T-helper 22 cell (primary cell): Measurements from ENCODE around the gene SCN4A.
"Not testable (repeated sequence)": the region's sequence is repeated elsewhere in the genome, so short reads cannot be mapped to it uniquely, and the experiment has no call there.

Experiments used
- DNase-seq: peaks from one replicate; pipeline ENCODE4 v3.0.0-alpha.2; 2020; ENCODE audit warnings: low read depth

SCN4A gene

DNA sequence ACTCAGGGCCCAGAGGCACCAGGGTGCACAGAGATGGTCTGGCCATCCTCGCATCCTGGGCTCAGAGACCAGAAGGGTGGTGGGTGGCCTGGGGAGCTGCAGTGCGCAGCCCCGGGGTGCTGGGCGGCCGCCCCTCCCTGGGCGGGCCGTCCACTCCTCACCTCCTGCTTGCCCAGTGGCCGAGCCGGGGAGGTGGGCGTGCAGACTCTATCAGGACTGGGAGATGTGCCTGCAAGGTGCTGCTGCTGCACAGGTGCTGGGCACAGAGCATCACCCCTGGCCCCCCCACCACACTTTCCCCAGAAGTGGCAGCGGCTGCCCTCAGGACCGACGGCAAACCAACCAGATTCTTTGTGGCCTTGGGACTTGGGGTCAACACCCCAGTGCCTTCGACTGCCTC lies at the start of gene SCN4A:
SCN4A (minus strand) TSS at position 123 of the 400 bp plus-strand sequence; CDS start at position 46, 77 bp downstream.
- no peak for DNase-seq

DNA sequence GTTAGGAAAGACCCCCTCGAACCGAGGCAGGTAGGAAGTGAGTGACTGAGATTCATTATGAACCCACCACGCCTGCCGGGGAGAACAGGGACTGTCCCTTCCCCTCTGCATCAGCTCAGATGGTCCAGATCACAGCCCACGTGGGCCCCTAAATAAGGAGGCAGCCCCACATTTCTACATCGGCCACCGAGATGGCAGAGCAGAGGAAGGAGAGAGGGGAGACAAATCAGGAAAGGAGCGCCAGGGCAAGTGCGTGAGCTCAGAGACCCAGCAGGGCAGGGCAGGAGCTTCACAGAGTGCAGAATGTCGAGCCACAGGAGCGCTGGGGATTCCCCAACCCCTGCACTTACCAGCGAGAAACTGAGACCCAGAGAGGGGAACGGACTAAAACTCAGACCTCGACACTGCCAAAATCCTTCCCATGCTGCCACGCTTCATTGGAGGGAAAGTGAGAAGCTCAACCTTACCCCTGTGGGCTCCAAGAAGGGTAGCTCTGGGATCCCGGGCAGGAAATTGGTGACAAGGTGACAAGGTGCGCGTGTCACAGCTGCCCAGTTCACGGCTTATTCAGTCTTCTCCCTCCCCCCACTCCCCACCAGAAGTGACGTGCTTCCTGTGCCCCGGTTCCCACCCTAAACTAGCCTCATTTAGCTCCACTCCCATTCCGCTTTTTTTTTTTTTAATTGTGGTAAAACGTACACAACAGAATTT lies 47.5 kb upstream of the SCN4A start, which contains the start of gene ICAM2:
ICAM2 (minus strand) TSS at position 578 of the 711 bp plus-strand sequence. CDS start 13,942 bp downstream, outside the sequence.
- peak; percentile 95 for DNase-seq

DNA sequence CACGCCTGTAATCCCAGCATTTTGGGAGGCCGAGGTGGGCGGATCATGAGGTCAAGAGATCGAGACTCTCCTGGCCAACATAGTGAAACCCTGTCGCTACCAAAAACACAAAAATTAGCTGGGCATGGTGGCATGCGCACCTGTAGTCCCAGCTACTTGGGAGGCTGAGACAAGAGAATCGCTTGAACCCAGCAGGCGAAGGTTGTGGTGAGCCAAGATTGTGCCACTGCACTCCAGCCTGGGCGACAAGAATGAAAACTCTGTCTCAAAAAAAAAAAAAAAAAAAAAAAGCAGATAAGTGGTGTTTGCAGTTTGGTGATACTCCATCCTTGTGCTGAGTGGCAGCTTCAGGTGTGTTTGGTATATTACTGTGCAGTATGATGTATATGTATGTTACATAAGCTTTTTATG lies 46.8 kb upstream of the SCN4A start:
- not testable (repeated sequence) for DNase-seq

DNA sequence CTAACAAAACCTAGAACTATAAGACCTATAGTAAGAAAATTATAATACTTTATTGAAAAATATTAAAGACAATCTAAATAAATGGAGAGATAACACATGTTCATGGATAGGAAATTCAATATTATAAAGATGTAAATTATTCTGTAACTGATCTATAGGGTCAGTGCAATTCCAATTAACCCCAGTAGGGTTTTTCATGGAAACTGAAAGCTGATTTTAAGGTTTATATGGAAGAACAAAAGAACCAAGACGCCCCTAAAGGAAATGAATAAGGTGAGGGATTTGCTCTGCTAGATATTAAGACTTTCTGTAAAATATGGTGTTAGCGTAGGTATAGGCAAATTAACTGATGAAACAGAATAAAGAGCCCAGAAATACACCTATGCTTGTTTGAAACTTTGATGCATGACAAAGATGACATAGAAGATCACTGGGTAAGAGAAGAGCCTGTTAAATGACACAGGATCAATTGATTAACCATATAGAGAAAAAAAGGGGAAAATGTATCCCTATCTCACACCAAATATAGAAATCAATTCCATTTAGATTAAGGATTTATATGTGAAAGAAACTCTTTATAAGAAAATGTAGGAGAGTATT lies 44.8 kb upstream of the SCN4A start:
- DNase-seq: no peak

GRCh38 chr17:64016974-64017373 lies 44.3 kb upstream of the SCN4A start:
- no peak for DNase-seq

DNA sequence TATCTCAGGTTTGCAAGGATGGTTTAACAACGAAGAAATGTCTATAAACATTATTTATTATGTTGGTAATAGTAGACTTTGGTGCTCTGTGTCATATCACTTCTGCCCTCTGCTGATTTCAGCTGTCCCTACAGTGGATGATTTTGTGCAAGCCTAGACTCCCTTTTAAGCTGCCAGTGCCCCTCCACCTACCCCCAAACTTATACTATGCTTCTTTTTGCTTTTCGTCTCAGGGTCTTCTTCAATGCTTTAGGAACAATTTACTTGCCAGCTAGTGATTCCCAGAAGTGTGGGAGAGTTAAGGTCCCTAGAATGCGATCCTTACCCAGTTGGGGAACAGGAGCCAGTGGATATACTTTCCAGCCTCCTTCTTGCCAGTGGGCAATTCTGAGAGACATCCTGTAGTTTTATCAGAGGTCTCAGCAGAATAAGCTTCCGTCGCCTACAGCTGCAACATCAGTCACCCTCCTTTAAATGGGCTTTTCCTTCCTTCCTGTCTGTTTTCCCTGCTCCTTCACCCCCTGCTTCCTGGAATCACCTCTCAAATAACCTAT lies 43.6 kb upstream of the SCN4A start:
- no peak for DNase-seq

DNA sequence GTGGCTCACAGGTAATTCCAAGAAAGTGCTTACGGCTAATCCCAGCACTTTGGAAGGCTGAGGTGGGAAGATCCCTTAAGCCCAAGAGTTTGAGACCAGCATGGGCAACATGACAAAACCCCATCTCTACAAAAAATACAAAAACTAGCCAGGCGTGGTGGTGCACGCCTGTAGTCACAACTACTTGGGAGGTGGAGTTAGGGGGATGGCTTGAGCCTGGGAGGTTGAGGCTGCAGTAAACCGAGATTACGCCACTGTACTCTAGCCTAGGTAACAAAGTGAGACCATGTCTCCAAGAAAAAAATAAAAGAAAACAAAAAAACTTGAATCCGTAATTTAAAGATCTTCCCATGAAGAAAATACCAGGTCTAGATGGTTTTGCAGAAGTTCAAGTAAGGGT lies 42.7 kb upstream of the SCN4A start:
- DNase-seq: no peak

- no peak for DNase-seq
These were observed 37.1 kb upstream of the SCN4A start for GRCh38 chr17:64009571-64010402.

DNA sequence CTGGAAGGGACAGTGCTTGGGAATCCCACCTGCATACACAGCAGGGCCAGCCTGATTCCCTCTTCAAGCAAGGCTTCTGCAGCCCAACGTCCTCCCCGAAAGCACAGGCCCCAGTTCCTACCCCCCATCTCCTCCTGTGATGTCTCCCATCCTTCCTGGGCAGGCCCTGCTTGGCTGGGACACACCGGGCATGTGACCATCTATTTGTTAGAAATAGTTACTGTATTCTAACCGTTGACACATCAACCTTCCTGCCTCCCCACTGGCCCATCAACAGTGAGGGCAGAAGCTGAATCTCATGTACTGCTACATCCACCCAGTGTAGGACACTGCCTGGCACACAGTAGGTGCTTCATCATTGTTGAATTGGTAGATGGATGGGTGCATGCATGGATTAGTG lies 36.1 kb upstream of the SCN4A start:
- DNase-seq: no peak

DNA sequence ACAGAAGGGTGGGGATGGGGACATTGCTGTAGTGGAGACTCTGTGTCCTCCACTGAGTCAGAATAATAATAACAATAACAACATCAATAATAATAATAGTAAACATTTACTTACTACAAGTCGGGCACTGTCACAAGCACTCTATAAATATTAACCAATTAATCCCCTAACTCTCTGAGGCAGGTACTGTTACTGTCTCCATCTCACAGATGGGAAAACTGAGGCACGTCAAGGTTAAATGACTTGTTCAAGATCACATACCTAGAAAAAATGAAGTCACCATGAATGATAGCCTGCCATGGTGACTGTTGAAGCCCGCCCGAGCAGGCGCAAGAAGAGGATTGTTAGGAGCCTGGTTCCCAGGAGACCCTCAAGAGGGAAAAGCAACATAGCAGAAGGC lies 35.6 kb upstream of the SCN4A start:
- no peak for DNase-seq

GRCh38 chr17:64007838-64008282 lies 35.1 kb upstream of the SCN4A start:
- DNase-seq: no peak

- DNase-seq: not testable (repeated sequence)
These were observed 34.5 kb upstream of the SCN4A start for GRCh38 chr17:64007089-64007837.

DNA sequence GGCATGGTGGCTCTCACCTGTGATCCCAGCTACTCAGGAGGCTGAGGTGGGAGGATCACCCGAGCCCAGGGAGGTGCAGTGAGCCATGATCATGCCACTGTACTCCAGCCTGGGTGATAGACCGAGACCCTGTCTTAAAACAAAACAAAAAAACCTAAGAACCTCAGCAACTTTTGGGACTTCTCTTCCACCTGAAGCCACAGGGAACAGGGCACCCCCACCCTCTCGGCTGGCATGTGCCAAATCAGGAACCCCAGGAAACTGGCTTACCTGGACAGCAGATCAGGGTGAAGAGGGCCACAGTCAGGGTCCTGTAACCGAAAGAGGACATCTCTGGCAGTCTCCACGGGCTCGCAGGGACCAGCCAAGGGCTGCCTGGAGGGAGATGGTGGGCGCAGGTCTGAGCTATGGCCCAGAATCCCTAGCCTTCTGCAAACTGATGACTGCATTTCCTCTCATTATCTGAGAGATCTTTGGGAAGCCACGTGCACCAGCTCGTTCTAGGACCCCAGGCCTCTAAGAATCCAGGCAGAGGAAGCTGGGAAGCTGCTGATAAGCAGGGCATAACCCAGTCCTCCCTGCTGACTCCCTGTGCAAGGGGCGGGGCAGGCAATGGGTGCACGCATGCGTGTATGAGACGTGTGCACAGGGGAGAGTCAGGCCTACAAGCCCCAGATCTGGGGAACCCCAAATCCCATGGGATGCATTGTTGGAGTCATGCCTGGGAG lies 33.8 kb upstream of the SCN4A start:
- DNase-seq: no peak

DNA sequence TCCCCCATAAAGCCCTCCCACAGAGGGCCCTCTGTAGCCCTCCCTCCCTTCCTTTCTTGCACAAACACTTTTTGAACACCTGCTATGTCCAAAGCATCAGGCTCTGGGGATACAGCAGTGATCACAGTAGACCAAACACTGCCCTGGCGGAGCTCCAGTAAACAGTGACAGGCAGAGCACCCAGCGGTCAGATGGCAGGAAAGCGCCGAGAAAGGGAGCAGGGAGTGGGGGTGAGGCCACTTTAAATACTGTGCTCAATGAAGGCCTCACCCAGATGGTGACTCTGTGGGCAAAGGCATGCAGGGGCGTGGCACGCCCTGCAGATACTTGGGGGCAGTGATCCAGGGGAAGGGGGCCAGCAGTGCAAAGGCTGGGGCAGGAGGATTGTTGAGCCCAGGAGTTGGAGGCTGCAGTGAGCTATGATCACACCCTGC lies 33.0 kb upstream of the SCN4A start:
- DNase-seq: no peak

- DNase-seq: no peak
These were observed 32.4 kb upstream of the SCN4A start for GRCh38 chr17:64004903-64005733.

DNA sequence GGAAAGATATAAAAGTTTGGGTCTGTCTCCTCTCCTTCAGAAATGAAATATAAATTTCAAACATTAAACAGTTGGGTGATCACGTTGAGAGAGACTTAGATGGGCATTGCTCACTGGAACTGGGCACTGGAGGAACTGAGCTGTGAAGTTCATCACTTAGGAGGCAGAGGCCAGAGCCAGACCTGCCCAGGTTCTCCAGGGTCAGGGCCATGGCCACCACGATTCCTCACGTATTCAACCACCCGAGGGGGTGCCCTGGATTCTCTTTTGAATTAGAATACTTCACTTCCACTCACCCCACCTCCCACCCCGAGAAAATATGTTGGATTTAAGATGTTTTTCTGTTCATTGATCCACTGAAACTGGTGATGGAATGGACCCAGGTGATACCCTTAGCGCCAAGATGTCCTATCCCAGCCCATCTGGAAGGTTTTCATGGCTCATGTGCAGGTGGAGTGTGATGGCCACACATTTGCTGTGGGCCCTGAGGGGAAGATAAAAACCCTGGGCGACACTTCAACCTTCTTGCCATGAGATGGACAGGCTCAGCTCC lies 31.6 kb upstream of the SCN4A start:
- DNase-seq: no peak

GRCh38 chr17:64003526-64004121 lies 30.9 kb upstream of the SCN4A start:
- DNase-seq: no peak

GRCh38 chr17:64002658-64003525 lies 30.2 kb upstream of the SCN4A start:
- no peak for DNase-seq
